Endothelial cell of umbilical vein (primary cell): Measurements from ENCODE around the gene HMHB1. TPM values are rescaled to one million over a fixed set of nuclear protein-coding genes. Genes with fewer than 3 reads are reported as not detected.

Experiments
- BruUV-seq: library from RNA; stranded (reverse); fragments of 400-500 nt; replicated peaks from 2 replicates; lab custom pipeline; 2021; lab: Mats Ljungman, UMichigan
- CTCF ChIA-PET: fragments of 300-600, 350-600 bp; sonication (Branson Sonifier 250); formaldehyde crosslinking; loops from one replicate; lab custom pipeline; 2021; ENCODE audit warnings: antibody characterized with exemption, inconsistent platforms; lab: Charles Lee
- POLR2A ChIA-PET: fragments of 300-600, 350-600 bp; sonication (Branson Sonifier 250); formaldehyde crosslinking; loops from one replicate; lab custom pipeline; 2021; ENCODE audit warnings: antibody characterized with exemption, inconsistent platforms; lab: Charles Lee
- DNase-seq: peaks from one replicate; pipeline ENCODE4 v3.0.0-alpha.2; 2011; ENCODE audit warnings: low read depth, low spot score
- FAIRE-seq: peaks from 2 replicates; lab custom pipeline; 2011; peaks lifted over from hg19 to GRCh38; lab: Jason Lieb, UNC
- H2AFZ ChIP-seq: 2 replicates; pipeline ENCODE4 v1.6.0; 2012; ENCODE audit warnings: low read depth, low read length, control low read depth, inconsistent platforms
- H3K27ac ChIP-seq: 2 replicates; pipeline ENCODE4 v1.5.1; 2011; ENCODE audit warnings: low read depth, mild to moderate bottlenecking, control low read depth, low read length, moderate library complexity; ENCODE audit not compliant: insufficient read depth
- H3K27me3 ChIP-seq, 2 experiments: 2 replicates each; pipeline versions ENCODE4 v1.6.0 to v1.6.1; 2011; ENCODE audit warnings: low read length in 2 of 2, mixed read lengths in 1 of 2; ENCODE audit not compliant: control insufficient read depth in 2 of 2, insufficient read depth in 2 of 2
- H3K36me3 ChIP-seq, 2 experiments: 2 replicates in 1 of 2; 3 replicates in 1 of 2; pipeline ENCODE4 v1.5.1; 2011; ENCODE audit warnings: low read length in 2 of 2, mild to moderate bottlenecking in 1 of 2, moderate library complexity in 1 of 2; ENCODE audit not compliant: control insufficient read depth in 2 of 2, insufficient read depth in 2 of 2; ENCODE audit errors: extremely low read depth in 1 of 2
- H3K4me1 ChIP-seq: 3 replicates; pipeline ENCODE4 v1.5.1; 2011; ENCODE audit warnings: mild to moderate bottlenecking, low read length; ENCODE audit not compliant: control insufficient read depth, insufficient read depth; ENCODE audit errors: extremely low read depth
- H3K4me2 ChIP-seq: 2 replicates; pipeline ENCODE4 v1.6.1; 2011; ENCODE audit warnings: low read length, control low read depth, mixed read lengths; ENCODE audit not compliant: insufficient read depth
- H3K4me3 ChIP-seq, 3 experiments: fragments of 200-600 bp in 1 of 3; sonication (generic), shearing (Covaris generic) in 1 of 3; replicated peaks in 1 of 3; 2 replicates each; pipeline ENCODE4 v1.5.1; 2011 to 2016; ENCODE audit warnings: control low read depth in 3 of 3, low read length in 3 of 3, mild to moderate bottlenecking in 2 of 3, inconsistent platforms in 1 of 3, low read depth in 1 of 3, moderate library complexity in 1 of 3; ENCODE audit not compliant: insufficient read depth in 1 of 3
- H3K79me2 ChIP-seq: 2 replicates; pipeline ENCODE4 v1.6.0; 2012; ENCODE audit warnings: low read length, inconsistent platforms; ENCODE audit not compliant: control insufficient read depth, insufficient read depth
- H3K9ac ChIP-seq: replicated peaks from 2 replicates; pipeline ENCODE3; 2011; ENCODE audit warnings: low read length, control low read depth; ENCODE audit not compliant: insufficient read depth; ENCODE audit errors: extremely low read depth
- H3K9me1 ChIP-seq: replicated peaks from 3 replicates; pipeline ENCODE4 v1.6.0; 2011; ENCODE audit warnings: mild to moderate bottlenecking, low read length; ENCODE audit not compliant: control insufficient read depth, insufficient read depth; ENCODE audit errors: extremely low read depth
- H3K9me3 ChIP-seq: replicated peaks from 2 replicates; pipeline ENCODE4 v1.5.1; 2012; ENCODE audit warnings: low read length, inconsistent platforms; ENCODE audit not compliant: control insufficient read depth, insufficient read depth
- H4K20me1 ChIP-seq: replicated peaks from 2 replicates; pipeline ENCODE3; 2011; ENCODE audit warnings: mild to moderate bottlenecking, low read length; ENCODE audit not compliant: control insufficient read depth, insufficient read depth; ENCODE audit errors: extremely low read depth
- CTCF ChIP-seq, 2 donors: IDR thresholded peaks; 1 replicate in 1 of 2; 2 replicates in 1 of 2; pipeline ENCODE4 v1.5.1; 2011; ENCODE audit warnings: low read length in 2 of 2, mild to moderate bottlenecking in 2 of 2, moderate library complexity in 2 of 2, control low read depth in 1 of 2, inconsistent platforms in 1 of 2, low read depth in 1 of 2; ENCODE audit not compliant: insufficient read depth in 1 of 2; ENCODE audit errors: extremely low read depth in 1 of 2
- EZH2 ChIP-seq: IDR thresholded peaks from 2 replicates; pipeline ENCODE4 v1.6.1; 2012; ENCODE audit warnings: borderline replicate concordance, low read depth, mild to moderate bottlenecking, moderate library complexity, low read length, inconsistent platforms; ENCODE audit not compliant: severe bottlenecking
- FOS ChIP-seq: IDR thresholded peaks from 2 replicates; pipeline ENCODE4 v1.6.1; 2011; ENCODE audit warnings: mild to moderate bottlenecking, low read length, moderate library complexity, borderline replicate concordance; ENCODE audit not compliant: insufficient read depth
- GATA2 ChIP-seq: IDR thresholded peaks from 2 replicates; pipeline ENCODE4 v1.7.0; 2011; ENCODE audit warnings: low read depth, mild to moderate bottlenecking, moderate library complexity, mixed read lengths, low read length; ENCODE audit not compliant: insufficient read length, insufficient read depth
- JUN ChIP-seq: IDR thresholded peaks from 2 replicates; pipeline ENCODE4 v1.6.1; 2011; ENCODE audit warnings: borderline replicate concordance, low read depth; ENCODE audit not compliant: insufficient read length, insufficient read depth
- MAX ChIP-seq: IDR thresholded peaks from 2 replicates; pipeline ENCODE4 v1.6.1; 2011; ENCODE audit not compliant: insufficient read depth, insufficient read length
- MYC ChIP-seq: IDR thresholded peaks from one replicate; pipeline ENCODE4 v1.6.1; 2011; ENCODE audit warnings: mild to moderate bottlenecking, low read depth, low read length
- POLR2A ChIP-seq: IDR thresholded peaks from 2 replicates; pipeline ENCODE4 v1.6.1; 2012; ENCODE audit warnings: low read depth, mild to moderate bottlenecking, control low read depth, low read length
- POLR2AphosphoS5 ChIP-seq: IDR thresholded peaks from 2 replicates; pipeline ENCODE4 v1.6.1; 2012; ENCODE audit warnings: low read depth, mild to moderate bottlenecking, control low read depth, low read length, moderate library complexity; ENCODE audit not compliant: insufficient read depth
- dilution Hi-C: fragments of 300-500 bp; cut with MboI; formaldehyde crosslinking; loops from one replicate; pipeline ENCODE4 v1.15.0; 2019; ENCODE audit warnings: low sequenced_read_pairs; ENCODE audit not compliant: extremely low pct_ligation_motif_present
- intact Hi-C: fragments of 100-400 bp; cut with micrococcal nuclease; formaldehyde crosslinking; loops from one replicate; pipeline ENCODE4 v1.10.0; 2022
- polyA plus RNA-seq, 4 experiments: library from polyadenylated mRNA; depleted of rRNA in 3 of 4; stranded (reverse) in 3 of 4; unstranded in 1 of 4; fragments of >200 nt; gene quantifications; 2 replicates each; pipeline versions ENCODE4 v1.2.1 to v1.2.3, GENCODE V29; 2011 to 2012; ENCODE audit warnings: missing spikeins in 1 of 4
- total RNA-seq: library from RNA; stranded (reverse); gene quantifications from 2 replicates; pipeline ENCODE4 v1.2.3, GENCODE V29; 2021

HMHB1 gene
- total and polyA plus RNA-seq, 2 donors (not counting 3 experiments of a cell fraction or from before 2014, with no cell fraction given) = not detected

- H3K4me3 ChIP-seq = no peak overlapping the region
- H4K20me1 ChIP-seq = no peaks in the 10 kb centered on the region
- H3K4me1 ChIP-seq = no peaks in the 10 kb centered on the region
- H3K27me3 ChIP-seq = no peaks in the 10 kb centered on the region
- CTCF ChIA-PET = interaction anchor here (0.8 to 1.0 kb wide), 2 partner anchors 7 to 135 kb away, joined by 3 to 4 read pairs; no protein-coding TSS in a partner anchor
- FAIRE-seq = no peak
- TF ChIP-seq MAX (no peak), FOS (no peak), CTCF (IDR thresholded peaks at IDR 0.05; ENCODE audit: extremely low read depth in 1 of 2, insufficient read depth in 1 of 2, low read depth in 1 of 2, low read length in 2 of 2) (no peak), POLR2A (no peak), POLR2AphosphoS5 (no peak), MYC (no peak), EZH2 (no peak), JUN (no peak), GATA2 (no peak)
- no TSS peak for BruUV-seq
- no peaks in the 10 kb centered on the region for H3K36me3 ChIP-seq
- no peak for DNase-seq
- no peak overlapping the region for H3K4me2 ChIP-seq
- H3K9me3 ChIP-seq = no peaks in the 10 kb centered on the region
- intact Hi-C loops = no loop called here
- no peak overlapping the region for H2AFZ ChIP-seq
- no peaks in the 10 kb centered on the region for H3K9me1 ChIP-seq
- POLR2A ChIA-PET = no interaction called here
- H3K9ac ChIP-seq = no peak overlapping the region
- H3K27ac ChIP-seq = no peak overlapping the region
- dilution Hi-C loops = no loop called here
- H3K79me2 ChIP-seq = no peaks in the 10 kb centered on the region
These were observed 21.2 kb downstream of the HMHB1 start for GRCh38 chr5:143833177-143833576.
